HG03280 (cell line): ENCODE measurements around the gene PPIE.

ENCODE experiments used
- ATAC-seq: cut with Tn5 transposase; IDR thresholded peaks from one replicate; pipeline ENCODE4 v1.9.1; 2021; ENCODE audit warnings: mild to moderate bottlenecking, moderate library complexity; ENCODE audit not compliant: unreplicated experiment

PPIE gene

DNA sequence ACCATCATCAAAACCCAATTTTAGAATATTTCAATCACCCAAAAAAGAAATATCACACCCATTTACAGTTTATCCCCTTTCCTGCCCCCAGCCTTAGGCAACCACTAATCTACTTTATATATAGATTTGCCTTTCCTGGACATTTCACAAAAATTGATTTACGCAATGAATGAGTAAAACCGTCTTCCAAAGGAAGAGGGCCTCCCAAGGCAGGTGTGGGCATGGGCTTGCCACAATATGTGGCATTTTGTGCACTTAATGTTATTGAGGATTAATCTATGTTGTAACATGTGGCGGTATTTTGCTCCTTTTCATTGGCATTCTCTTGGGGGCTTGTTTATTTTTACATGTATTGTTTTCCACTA lies 61.8 kb downstream of the PPIE start:
- ATAC-seq = no peak

DNA sequence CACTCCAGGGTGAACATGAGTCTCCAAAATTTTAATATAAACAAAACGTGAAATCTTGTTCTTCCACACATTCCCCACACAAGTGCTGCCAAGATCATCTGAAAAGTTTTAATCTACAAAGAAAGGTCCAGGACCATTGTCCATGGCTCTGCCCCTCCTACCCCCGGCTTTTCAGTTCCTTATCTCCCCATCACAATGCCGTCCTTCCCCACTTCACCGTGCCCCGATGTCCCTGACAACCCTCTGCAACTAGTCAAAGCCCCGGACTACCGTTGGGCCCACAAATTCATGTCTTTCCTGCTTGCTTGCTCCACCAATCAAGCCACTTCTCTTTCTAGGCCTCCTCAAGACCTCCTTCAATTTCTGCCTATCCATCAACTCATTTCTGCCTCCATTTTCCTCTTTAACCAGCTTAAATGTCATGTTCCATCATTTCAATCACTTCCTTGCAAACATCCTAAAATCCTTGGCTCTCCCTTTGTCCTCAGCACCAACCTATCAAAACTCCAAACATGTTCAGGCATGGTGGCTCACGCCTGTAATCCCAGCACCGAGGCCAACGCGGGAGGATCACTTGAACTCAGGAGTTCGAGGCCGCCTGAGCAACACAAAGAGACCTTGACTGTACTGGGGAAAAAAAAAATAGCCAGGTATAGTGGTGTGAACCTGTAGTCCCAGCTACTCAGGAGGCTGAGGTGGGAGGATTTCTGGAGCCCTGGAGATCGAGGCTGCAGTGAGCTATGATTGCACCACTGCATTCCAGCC lies 64.0 kb downstream of the PPIE start:
- no peak for ATAC-seq

DNA sequence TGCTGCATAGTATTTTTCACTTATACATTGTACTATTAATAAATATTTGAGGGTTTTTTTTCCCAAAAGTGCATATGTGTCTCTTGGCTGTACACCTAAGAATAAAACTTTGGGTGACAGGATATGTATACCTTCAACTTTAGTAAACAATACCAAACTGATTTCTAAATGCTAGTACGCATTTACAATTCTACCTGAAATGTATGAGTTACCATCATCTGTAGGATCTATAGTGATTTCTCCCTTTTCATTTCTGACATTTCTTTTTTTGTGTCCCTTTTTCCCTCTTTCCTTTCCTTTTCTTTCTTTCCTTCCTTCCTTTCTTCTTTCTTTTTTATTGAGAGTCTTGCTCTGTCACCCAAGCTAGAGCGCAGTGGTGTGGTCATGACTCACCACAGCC lies 66.7 kb downstream of the PPIE start:
- ATAC-seq = no peak

DNA sequence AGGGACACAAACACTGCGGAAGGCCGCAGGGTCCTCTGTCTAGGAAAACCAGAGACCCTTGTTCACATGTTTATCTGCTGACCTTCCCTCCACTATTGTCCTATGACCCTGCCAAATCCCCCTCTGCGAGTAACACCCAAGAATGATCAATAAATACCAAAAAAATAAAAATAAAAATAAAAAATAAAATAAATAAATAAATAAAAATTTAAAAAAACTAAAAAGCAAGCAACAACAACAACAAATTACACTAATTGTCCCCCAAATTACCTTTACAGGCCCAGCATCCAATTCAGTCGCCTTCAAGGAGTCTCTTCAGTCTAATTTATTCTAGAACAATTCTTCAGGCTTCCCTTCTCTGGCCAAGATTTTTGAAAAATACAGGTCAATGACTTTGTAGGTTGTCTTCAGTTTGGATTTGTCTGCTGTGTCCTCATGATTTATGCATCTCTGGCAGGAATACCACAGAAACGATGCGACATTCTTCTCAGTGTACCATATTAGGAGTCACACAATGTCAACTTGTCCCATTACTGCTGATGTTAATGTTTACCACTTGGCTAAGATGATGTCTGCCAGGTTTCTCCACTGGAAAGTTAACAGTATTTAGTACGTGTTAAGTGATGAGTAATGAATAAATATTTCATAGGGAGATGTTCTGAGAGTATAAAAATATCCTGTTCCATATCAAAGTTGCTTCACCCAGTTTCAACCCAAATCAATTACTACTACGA lies 70.3 kb downstream of the PPIE start:
- no peak for ATAC-seq

DNA sequence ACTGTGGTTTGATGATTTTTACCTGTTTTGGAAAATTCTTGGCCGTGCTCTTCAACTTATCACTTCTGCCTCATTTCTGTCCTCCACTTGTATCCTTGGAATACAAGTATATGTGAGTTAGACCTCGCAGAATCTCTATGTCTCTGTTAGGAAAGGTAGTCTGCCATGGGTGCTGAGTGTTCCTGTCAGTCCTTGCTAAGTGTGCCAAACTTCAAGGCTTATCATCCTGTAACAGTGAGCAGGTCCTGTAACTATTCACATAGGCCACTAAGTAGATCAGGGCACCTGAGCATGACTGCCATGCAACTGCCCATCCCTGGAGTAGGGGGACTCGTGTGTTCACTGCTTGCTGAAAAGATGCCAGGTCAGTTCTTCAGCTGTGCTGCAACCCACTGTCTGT lies 74.2 kb downstream of the PPIE start:
- ATAC-seq = no peak
